B cell (primary cell): ENCODE results near the gene CCDC57. TPM values are rescaled to one million over a fixed set of nuclear protein-coding genes. Genes with fewer than 3 reads are reported as not detected.

ENCODE experiments used
- ATAC-seq: fragments of 200-7000 bp; cut with Tn5 transposase; one replicate; pipeline ENCODE4 v1.10.0; 2021; ENCODE audit warnings: low read depth, mild to moderate bottlenecking, moderate number of reproducible peaks, moderate library complexity
- CTCF ChIA-PET: fragments of 350-600 bp; sonication (Branson Sonifier 250); formaldehyde crosslinking; loops from one replicate; lab custom pipeline; 2021; ENCODE audit warnings: antibody characterized with exemption, inconsistent platforms; lab: Charles Lee
- POLR2A ChIA-PET: fragments of 350-600 bp; sonication (Branson Sonifier 250); formaldehyde crosslinking; loops from one replicate; lab custom pipeline; 2021; ENCODE audit warnings: antibody characterized with exemption; lab: Charles Lee
- DNase-seq: peaks from one replicate; pipeline ENCODE4 v3.0.0; 2013
- H2AFZ ChIP-seq: 2 replicates; pipeline ENCODE4 v1.6.1; 2012; ENCODE audit warnings: mild to moderate bottlenecking, low read depth, low read length; ENCODE audit not compliant: insufficient read depth, poor library complexity, severe bottlenecking
- H3K27ac ChIP-seq, 2 donors: 1 replicate in 1 of 2; 2 replicates in 1 of 2; pipeline ENCODE4 v1.5.1; 2012 to 2013; ENCODE audit warnings: low read length in 2 of 2, mild to moderate bottlenecking in 2 of 2, moderate library complexity in 1 of 2
- H3K27me3 ChIP-seq, 4 experiments: fragments of 200-600 bp in 1 of 4; sonication (generic) in 1 of 4; replicated peaks in 1 of 4; 1 replicate in 2 of 4; 2 replicates in 2 of 4; pipeline versions ENCODE4 v1.6.1 to v1.7.0; 2013 to 2016; ENCODE audit warnings: low read length in 3 of 4, mild to moderate bottlenecking in 2 of 4, mixed read lengths in 1 of 4, moderate library complexity in 1 of 4; ENCODE audit not compliant: insufficient read depth in 4 of 4, control insufficient read depth in 3 of 4; ENCODE audit errors: control extremely low read depth in 1 of 4
- H3K36me3 ChIP-seq, 2 experiments: replicated peaks in 1 of 2; 1 replicate in 1 of 2; 2 replicates in 1 of 2; pipeline versions ENCODE4 v1.6.1 to v1.7.1; 2013; ENCODE audit warnings: low read length in 1 of 2; ENCODE audit not compliant: insufficient read depth in 2 of 2, control insufficient read depth in 1 of 2; ENCODE audit errors: control extremely low read depth in 1 of 2, extremely low read depth in 1 of 2
- H3K4me1 ChIP-seq, 2 donors: fragments of 200-600 bp in 1 of 2; sonication (generic) in 1 of 2; 1 replicate in 1 of 2; 2 replicates in 1 of 2; pipeline versions ENCODE4 v1.5.1 to v1.6.1; 2013 to 2017; ENCODE audit warnings: low read length in 2 of 2; ENCODE audit not compliant: control insufficient read depth in 2 of 2, insufficient read depth in 2 of 2
- H3K4me2 ChIP-seq: replicated peaks from 2 replicates; pipeline ENCODE3; 2012; ENCODE audit warnings: mild to moderate bottlenecking, low read depth, low read length; ENCODE audit not compliant: poor library complexity, severe bottlenecking
- H3K4me3 ChIP-seq, 5 experiments: fragments of 200-600 bp in 1 of 5; sonication (generic) in 1 of 5; 1 replicate in 3 of 5; 2 replicates in 2 of 5; pipeline versions ENCODE4 v1.5.1 to v1.7.0; 2011 to 2016; ENCODE audit warnings: low read length in 4 of 5, mild to moderate bottlenecking in 4 of 5, low read depth in 2 of 5, control low read depth in 1 of 5, moderate library complexity in 1 of 5; ENCODE audit not compliant: insufficient read depth in 1 of 5; ENCODE audit errors: control extremely low read depth in 1 of 5, extremely low read depth in 1 of 5
- H3K79me2 ChIP-seq: fragments of 200-600 bp; sonication (generic); one replicate; pipeline ENCODE4 v1.6.0; 2016; ENCODE audit warnings: low read length; ENCODE audit not compliant: control insufficient read depth, insufficient read depth
- H3K9ac ChIP-seq: fragments of 200-600 bp; sonication (generic); 2 replicates; pipeline ENCODE4 v1.6.1; 2017; ENCODE audit warnings: mild to moderate bottlenecking, low read length, moderate library complexity
- H3K9me3 ChIP-seq, 3 donors: one replicate each; pipeline versions ENCODE4 v1.6.1 to v1.7.1; 2013; ENCODE audit warnings: low read length in 2 of 3; ENCODE audit not compliant: control insufficient read depth in 2 of 3, insufficient read depth in 1 of 3; ENCODE audit errors: control extremely low read depth in 1 of 3
- H4K20me1 ChIP-seq: 2 replicates; pipeline ENCODE4 v1.6.0; 2012; ENCODE audit warnings: mild to moderate bottlenecking, low read length; ENCODE audit not compliant: insufficient read depth, control insufficient read depth, poor library complexity, severe bottlenecking
- H3K27ac Mint-ChIP-seq: one replicate; pipeline ENCODE4 v1.8.0; 2021; ENCODE audit warnings: mixed read lengths
- H3K27me3 Mint-ChIP-seq: one replicate; pipeline ENCODE4 v1.8.0; 2021; ENCODE audit warnings: mixed read lengths
- H3K4me1 Mint-ChIP-seq: one replicate; pipeline ENCODE4 v1.8.0; 2021; ENCODE audit warnings: mixed read lengths
- H3K4me3 Mint-ChIP-seq: one replicate; pipeline ENCODE4 v1.8.0; 2021; ENCODE audit warnings: mixed read lengths
- H3K9me3 Mint-ChIP-seq: one replicate; pipeline ENCODE4 v1.8.0; 2022; ENCODE audit warnings: mixed read lengths; ENCODE audit not compliant: insufficient read depth
- CTCF ChIP-seq: fragments of 200-600 bp; IDR thresholded peaks from one replicate; pipeline ENCODE4 v1.8.0; 2022; ENCODE audit warnings: antibody characterized with exemption, mild to moderate bottlenecking
- EZH2 ChIP-seq: IDR thresholded peaks from 2 replicates; pipeline ENCODE4 v1.6.1; 2012; ENCODE audit warnings: borderline replicate concordance, low read depth, mild to moderate bottlenecking, moderate library complexity, low read length; ENCODE audit not compliant: insufficient read depth, poor library complexity, severe bottlenecking
- WGBS: methylation state at CpG from one replicate; pipeline ENCODE4 v1.1.5; 2013; ENCODE audit warnings: missing lambda C conversion rate; ENCODE audit not compliant: insufficient coverage; 5-methylcytosine and 5-hydroxymethylcytosine counted together
- intact Hi-C: fragments of 100-400 bp; cut with micrococcal nuclease; formaldehyde crosslinking; loops from one replicate; pipeline ENCODE4 v1.10.0; 2022
- polyA plus RNA-seq: library from polyadenylated mRNA; depleted of rRNA; stranded (reverse); fragments of >200 nt; gene quantifications from 2 replicates; pipeline ENCODE4 v1.2.3, GENCODE V29; 2012
- total RNA-seq, 2 donors: library from RNA; stranded (reverse); fragments of 120-200 nt in 1 of 2; gene quantifications; 1 replicate in 1 of 2; 2 replicates in 1 of 2; pipeline versions ENCODE4 v1.2.3 to v1.2.4, GENCODE V29; 2013 to 2022

Gene CCDC57
- total and polyA plus RNA-seq, 2 donors (not counting 1 experiment from before 2014, with no cell fraction given): 49.7 to 67.2 TPM

GRCh38 chr17:82060001-82060380, 152.7 kb downstream of the CCDC57 start:
- no peak for ATAC-seq
- Histone ChIP-seq H2AFZ (no peak overlapping the region), H3K79me2 (no peaks in the 10 kb centered on the region), H3K4me1 (peaks cover 7 to 15% of the 10 kb centered on the region in 2 donors), H3K27ac (no peak overlapping the region), H3K36me3 (peaks cover 0 to 45% of the 10 kb centered on the region in 2 experiments), H3K4me2 (no peak overlapping the region), H3K4me3 (no peak overlapping the region), H3K9ac (no peak overlapping the region), H4K20me1 (peaks cover 7% of the 10 kb centered on the region), H3K9me3 (no peaks in the 10 kb centered on the region), H3K27me3 (no peaks in the 10 kb centered on the region)
- Mint-ChIP-seq H3K4me1 (peaks cover 8% of the 10 kb centered on the region), H3K27ac (peak overlapping the region; percentile 32), H3K27me3 (no peaks in the 10 kb centered on the region), H3K9me3 (no peaks in the 10 kb centered on the region), H3K4me3 (no peak overlapping the region)
- 91% methylated on average over 16 of the region's 16 CpGs for WGBS
- intact Hi-C loops: no loop called here
- no peak for DNase-seq
- TF ChIP-seq EZH2 (no peak), CTCF (no peak)
- ChIA-PET POLR2A (interaction anchor here (0.7 kb wide), 1 partner anchor 835 kb away, joined by 3 read pairs; no protein-coding TSS in a partner anchor), CTCF (no interaction called here)

- ATAC-seq (no peak), DNase-seq (no peak)
- H3K4me2 ChIP-seq: no peak overlapping the region
- ChIA-PET CTCF (no interaction called here), POLR2A (interaction anchor here (0.7 kb wide), 1 partner anchor 834 kb away, joined by 3 read pairs; no protein-coding TSS in a partner anchor)
- WGBS: 80% methylated on average over 19 of the region's 19 CpGs
- no peaks in the 10 kb centered on the region for H3K79me2 ChIP-seq
- no peak overlapping the region for H3K4me3 ChIP-seq
- H3K27ac Mint-ChIP-seq: no peak overlapping the region
- H3K9me3 ChIP-seq: no peaks in the 10 kb centered on the region
- no peaks in the 10 kb centered on the region for H3K9me3 Mint-ChIP-seq
- H2AFZ ChIP-seq: no peak overlapping the region
- H3K4me1 Mint-ChIP-seq: peaks cover 5% of the 10 kb centered on the region
- no peak for TF ChIP-seq EZH2
- TF ChIP-seq CTCF: no peak
- H3K9ac ChIP-seq: no peak overlapping the region
- peaks cover 0 to 49% of the 10 kb centered on the region in 2 experiments for H3K36me3 ChIP-seq
- H3K27ac ChIP-seq: no peak overlapping the region
- intact Hi-C loops: no loop called here
- H3K27me3 ChIP-seq: no peaks in the 10 kb centered on the region
- peaks cover 1 to 9% of the 10 kb centered on the region in 2 donors for H3K4me1 ChIP-seq
- H3K4me3 Mint-ChIP-seq: no peak overlapping the region
- no peaks in the 10 kb centered on the region for H3K27me3 Mint-ChIP-seq
- H4K20me1 ChIP-seq: peaks cover 1% of the 10 kb centered on the region
These were observed 153.2 kb downstream of the CCDC57 start for GRCh38 chr17:82059272-82060000.
